Epithelial cell of prostate (primary cell): Measurements from ENCODE around the gene CTNNA1.
"Not testable (repeated sequence)": the region's sequence is repeated elsewhere in the genome, so short reads cannot be mapped to it uniquely, and the experiment has no call there.

Experiments
- DNase-seq: peaks from one replicate; pipeline ENCODE4 v3.0.0-alpha.2; 2011; ENCODE audit warnings: low read depth, low spot score
- H3K27ac ChIP-seq: fragments of 450-650 bp; 2 replicates; pipeline ENCODE4 v1.5.1; 2017; ENCODE audit warnings: mild to moderate bottlenecking

CTNNA1 gene, protein sequence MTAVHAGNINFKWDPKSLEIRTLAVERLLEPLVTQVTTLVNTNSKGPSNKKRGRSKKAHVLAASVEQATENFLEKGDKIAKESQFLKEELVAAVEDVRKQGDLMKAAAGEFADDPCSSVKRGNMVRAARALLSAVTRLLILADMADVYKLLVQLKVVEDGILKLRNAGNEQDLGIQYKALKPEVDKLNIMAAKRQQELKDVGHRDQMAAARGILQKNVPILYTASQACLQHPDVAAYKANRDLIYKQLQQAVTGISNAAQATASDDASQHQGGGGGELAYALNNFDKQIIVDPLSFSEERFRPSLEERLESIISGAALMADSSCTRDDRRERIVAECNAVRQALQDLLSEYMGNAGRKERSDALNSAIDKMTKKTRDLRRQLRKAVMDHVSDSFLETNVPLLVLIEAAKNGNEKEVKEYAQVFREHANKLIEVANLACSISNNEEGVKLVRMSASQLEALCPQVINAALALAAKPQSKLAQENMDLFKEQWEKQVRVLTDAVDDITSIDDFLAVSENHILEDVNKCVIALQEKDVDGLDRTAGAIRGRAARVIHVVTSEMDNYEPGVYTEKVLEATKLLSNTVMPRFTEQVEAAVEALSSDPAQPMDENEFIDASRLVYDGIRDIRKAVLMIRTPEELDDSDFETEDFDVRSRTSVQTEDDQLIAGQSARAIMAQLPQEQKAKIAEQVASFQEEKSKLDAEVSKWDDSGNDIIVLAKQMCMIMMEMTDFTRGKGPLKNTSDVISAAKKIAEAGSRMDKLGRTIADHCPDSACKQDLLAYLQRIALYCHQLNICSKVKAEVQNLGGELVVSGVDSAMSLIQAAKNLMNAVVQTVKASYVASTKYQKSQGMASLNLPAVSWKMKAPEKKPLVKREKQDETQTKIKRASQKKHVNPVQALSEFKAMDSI

DNA sequence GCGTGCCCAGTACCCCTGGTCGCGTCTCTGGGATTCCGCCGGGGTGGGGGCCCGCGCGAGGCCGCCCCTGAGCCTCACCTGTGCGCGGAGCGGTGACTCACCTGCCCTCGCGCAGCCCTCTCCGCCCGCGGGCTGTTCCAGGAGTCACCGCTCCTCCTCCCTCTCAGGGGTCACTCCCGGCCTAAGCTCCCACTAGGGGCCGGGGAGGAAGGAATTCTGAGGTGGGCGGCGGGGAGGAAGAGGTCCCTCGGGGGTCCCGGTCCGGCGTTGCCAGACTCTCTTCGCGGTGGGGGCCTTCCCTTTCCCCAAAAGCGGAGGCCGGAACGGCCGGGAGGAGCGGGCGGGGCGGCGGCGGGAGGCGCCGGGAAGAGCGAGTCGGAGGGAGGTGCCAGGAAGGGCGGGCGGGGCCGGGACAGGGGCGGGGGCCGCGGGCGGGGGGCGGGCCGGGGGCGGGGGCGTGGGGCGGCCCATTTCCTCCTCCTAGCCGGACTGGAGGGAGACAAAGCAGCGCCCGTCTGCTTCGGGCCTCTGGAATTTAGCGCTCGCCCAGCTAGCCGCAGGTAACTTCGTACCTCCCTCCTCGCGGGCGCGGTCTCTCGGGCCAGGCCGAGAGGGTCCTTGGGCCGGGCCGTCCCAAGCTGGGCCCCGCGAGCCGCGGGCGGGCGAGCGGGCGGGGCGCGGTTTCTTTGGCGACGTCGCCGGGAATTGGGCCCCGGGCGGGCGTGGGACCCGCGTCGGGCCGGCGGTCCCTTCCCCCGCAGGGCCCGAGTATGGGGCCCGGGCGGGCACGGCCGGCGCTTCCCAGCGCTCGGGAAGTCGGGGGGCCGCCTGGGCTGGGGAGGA, at the start of gene CTNNA1:
CTNNA1 (plus strand) TSS at position 475 of the 843 bp plus-strand sequence. CDS start 28,500 bp downstream, outside the sequence.
- H3K27ac ChIP-seq = peak within 1 kb of the TSS; percentile 98
- peak; percentile 40 for DNase-seq

DNA sequence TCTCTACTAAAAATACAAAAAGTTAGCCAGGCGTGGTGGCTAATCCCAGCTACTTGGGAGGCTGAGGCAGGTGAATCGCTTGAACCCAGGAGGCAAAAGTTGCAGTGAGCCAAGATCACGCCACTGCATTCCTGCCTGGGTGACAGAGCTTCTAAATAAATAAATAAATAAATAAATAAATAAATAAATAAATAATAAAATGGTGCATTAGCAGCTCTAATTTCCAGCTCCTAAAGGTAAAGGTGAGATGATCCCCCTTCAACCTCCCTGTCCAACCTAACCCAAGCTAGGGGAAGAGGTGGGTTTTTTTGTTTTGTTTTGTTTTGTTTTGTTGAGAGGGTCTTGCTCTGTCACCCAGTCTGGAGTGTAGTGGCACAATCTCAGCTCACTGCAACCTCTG, 49.4 kb upstream of the CTNNA1 start:
- H3K27ac ChIP-seq, DNase-seq: not testable (repeated sequence)

DNA sequence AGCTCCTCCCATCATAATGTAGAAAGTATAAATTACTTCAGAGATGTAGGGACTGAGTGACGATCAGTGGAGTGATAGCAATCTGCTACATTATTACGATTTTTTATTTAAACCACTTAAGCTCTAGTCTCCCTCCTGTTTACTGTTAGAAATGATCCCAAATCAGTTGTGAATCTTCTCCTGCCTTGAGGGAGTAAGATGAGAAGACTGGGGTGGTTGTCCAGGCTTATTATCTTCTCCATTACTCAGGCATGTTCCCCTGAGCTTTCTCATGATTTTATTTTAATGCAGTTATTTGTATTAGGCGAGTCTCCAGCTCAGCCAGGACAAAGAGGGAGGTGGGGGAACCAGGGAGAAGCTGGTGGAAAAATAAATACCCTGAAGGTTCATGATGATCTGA, 48.2 kb upstream of the CTNNA1 start:
- no peak for DNase-seq
- no peak overlapping the region for H3K27ac ChIP-seq

DNA sequence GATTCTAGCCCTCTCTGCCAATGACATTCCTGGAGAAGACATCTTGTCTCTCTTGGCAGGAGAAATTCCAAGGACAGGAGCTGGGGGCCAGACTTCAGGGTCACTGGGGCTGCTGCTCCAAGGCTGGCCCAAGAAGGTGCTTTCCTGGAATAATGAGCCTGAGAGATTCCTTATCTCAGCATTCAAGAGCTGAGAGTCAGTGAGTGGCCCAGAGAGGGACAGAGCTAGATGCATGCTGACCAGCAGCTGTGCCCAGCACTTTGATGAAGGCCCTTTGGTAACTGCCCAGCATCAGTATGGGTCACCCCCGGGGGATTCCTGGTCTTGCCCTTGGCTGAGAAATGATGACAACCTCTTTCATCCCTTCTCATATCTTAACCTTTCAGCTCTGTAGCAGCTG, 47.7 kb upstream of the CTNNA1 start:
- no peak overlapping the region for H3K27ac ChIP-seq
- no peak for DNase-seq

DNA sequence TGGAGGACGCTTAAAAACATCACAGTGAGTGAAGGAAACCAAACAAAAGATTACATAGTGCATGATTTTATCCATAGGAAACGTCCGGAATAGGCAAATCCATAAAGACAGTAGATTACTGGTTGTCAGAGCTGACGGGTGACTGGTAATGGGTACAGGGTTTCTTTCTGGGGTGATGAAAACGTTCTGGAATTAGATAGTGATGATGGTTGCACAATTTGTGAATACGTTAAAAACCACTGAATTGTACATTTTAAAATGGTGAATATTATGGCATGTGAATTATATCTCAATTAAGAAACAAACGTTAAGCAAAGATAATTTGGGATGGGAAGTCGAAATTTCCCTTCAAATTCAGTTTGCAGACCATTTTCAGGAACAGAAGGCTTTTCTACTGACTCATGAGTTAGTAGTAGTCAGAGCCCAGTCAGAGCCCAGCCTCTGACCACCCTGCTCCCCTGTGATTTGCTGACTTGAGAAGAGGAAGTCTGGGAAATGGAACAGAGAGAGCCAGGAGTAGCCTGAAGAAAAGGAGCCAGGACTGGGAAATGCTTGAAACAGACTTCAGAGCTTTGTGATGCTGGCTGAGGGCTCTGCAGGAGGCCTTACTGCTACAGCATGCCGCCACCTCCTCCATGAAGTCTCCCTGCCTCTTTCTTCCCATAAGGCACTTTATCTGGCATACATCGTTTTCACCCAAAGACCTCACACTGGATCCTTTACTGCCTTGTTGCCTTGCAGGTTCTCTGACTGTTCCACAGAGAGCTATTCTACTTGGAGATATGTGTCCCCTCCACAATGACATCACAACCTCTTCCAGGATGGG, 46.4 kb upstream of the CTNNA1 start:
- DNase-seq = no peak
- H3K27ac ChIP-seq = no peak overlapping the region

DNA sequence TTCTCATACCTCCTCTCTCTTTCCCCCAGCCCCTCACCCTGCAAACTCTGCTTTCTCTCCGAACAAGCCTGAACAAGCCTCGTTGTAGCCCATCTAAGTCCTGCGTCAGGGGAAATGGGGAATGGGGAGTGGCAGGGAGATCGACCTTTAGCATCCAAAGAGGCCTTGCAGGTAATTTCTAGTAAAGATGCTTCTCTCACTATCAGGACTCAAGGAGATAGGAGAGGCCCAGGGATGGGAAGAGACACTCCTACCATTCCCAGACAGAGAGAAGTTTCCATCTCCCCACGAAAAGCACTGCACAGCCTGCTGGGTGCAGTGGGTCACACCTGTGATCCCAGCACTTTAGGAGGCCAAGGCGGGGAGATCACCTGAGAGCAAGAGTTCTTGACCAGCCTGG, 44.4 kb upstream of the CTNNA1 start:
- no peak overlapping the region for H3K27ac ChIP-seq
- no peak for DNase-seq

DNA sequence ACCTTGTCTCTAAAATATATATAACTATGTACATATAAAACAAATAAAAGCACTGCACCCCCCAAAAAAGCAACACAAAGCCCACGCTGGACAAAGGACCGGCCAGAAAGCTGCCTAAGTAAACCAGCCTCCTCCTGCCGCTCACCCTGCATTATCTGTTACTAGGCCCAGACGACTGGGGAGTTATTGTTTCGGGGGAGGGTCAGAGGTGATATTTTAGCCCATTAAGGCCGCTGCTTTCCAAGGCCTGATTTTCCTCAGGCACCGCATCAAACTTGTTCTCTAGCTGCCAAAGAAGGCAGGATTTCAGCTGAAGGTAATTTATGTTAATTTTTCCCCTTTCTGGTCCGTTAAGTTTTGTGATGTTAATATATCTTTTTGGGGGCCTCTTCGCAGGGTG, 44.0 kb upstream of the CTNNA1 start:
- no peak for DNase-seq
- H3K27ac ChIP-seq = no peak overlapping the region

DNA sequence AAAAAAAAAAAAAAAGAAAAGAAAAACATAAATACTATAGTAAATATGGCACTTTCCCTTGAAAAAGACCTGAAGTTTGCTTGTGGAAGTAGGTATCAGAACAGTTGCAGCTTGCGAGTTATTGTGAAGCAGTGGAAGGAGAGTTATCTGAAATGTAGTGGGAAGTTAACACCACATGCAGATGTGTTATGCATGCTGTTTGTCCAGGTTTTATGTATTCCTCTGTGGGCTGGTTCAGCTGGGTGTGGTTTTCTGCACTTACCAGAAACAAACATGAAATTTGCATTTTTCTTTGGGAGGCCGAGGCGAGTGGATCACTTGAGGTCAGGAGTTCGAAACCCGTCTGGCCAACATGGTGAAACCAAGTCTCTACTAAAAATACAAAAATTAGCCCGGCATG, 42.1 kb upstream of the CTNNA1 start:
- no peak for DNase-seq
- H3K27ac ChIP-seq = no peak overlapping the region

DNA sequence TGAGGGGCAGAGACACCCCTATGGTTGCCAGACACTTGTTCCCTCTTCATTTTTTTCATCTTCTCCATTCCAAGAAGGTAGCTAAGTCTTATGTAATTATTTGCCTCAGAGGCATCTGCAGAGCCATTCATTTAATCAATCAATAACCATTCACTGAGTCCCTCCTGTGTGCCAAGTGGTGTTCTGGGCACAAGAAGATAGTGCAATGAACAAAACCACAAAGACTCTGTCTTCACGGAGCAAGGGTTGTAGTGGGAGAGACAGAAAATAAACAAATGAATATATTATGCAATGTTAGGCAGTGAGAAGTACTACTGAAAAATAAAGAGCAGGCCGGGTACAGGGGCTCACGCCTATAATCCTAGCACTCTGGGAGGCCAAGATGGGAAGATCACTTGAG, 41.4 kb upstream of the CTNNA1 start:
- no peak for DNase-seq
- H3K27ac ChIP-seq = no peak overlapping the region

DNA sequence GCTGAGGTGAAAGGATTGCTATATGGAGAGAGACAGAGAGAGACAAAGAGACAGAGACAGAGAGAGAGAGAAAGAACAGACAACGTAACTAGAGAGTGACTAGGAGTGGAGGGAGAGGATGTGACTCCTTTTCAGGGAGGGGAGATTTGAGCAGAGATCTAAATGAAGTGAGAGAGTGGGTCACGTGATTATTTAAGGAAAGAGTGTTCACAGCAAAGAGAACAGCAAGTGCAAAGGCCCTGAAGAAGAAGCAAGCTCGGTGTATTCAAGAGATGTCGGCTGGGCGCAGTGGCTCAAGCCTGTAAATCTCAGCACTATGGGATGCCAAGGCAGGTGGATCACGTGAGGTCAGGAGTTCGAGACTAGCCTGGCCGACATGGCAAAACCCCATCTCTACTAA, 40.9 kb upstream of the CTNNA1 start:
- no peak overlapping the region for H3K27ac ChIP-seq
- DNase-seq = no peak

DNA sequence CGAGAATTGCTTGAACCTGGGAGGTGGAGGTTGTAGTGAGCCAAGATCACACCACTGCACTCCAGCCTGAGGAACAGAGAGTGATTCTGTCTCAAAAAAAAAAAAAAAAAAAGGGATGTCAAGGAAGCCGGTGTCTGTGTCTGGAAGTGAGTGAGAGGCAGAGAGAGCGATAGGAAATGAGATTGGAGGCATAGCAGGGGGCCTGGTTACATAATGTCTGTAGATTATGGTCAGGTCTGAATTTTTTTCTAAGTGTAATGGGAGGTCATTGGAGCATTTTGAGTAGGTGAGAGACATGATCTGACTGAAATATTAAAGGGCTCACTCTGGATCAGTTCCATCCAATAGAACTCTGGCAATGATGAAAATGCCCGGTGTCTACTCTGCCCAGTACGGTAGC, 40.4 kb upstream of the CTNNA1 start:
- H3K27ac ChIP-seq = no peak overlapping the region
- DNase-seq = no peak

DNA sequence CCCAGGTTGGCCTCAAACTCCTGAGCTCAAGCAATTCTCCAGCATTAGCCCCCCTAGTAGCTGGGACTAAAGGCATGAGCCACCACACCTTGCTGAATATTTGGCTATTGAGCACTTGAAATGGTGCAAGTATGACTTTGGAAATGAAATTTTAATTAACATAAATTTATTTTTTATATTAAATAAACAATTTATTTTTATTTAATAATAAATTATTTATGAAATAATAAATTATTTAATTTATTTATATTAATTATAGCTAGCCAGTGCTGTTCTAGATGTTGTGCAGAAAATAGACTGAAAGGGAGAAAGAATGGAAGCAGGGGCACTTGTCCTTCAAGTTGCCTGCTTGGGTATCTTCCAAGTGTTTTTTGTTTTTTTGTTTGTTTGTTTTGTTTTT, 40.0 kb upstream of the CTNNA1 start:
- no peak overlapping the region for H3K27ac ChIP-seq
- no peak for DNase-seq

DNA sequence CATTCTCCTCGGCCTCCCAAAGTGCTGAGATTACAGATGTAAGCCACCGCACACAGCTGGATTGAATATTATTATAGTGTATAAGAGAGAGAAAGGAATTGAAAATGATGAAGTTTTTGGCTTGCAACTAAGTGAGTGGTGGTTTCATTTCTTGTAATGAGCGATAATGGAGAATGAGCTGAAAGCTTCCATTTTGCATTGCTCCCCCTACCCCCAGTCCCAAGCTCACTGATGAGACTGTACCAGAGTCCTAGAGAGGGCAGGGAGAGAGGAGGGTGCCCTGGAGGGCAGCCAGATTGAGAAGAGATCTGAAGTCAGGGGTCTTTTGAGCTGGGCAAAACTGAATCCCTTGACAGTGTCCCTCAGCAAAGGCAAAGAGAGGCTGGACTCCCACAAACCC, 38.5 kb upstream of the CTNNA1 start:
- no peak overlapping the region for H3K27ac ChIP-seq
- DNase-seq = no peak

DNA sequence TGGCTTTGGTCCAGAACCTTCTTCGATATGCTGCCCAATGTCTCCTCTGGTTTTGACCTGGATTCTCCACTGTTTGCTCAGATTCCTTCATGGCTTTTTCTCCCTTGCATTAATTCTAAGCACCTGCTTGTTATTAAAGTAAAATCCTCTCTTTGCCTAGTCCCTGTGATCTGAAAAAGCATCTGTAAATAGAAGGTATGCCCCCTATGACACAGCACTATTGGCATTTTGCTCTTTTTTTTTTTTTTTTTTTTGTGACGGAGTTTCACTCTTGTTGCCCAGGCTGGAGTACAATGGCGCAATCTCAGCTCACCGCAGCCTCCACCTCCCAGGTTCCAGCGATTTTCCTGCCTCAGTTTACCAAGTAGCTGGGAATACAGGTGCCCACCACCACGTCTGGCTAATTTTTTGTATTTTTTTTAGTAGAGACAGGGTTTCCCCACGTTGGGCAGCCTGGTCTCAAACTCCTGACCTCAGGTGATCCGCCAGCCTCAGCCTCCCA, 37.2 kb upstream of the CTNNA1 start:
- H3K27ac ChIP-seq = not testable (repeated sequence)

DNA sequence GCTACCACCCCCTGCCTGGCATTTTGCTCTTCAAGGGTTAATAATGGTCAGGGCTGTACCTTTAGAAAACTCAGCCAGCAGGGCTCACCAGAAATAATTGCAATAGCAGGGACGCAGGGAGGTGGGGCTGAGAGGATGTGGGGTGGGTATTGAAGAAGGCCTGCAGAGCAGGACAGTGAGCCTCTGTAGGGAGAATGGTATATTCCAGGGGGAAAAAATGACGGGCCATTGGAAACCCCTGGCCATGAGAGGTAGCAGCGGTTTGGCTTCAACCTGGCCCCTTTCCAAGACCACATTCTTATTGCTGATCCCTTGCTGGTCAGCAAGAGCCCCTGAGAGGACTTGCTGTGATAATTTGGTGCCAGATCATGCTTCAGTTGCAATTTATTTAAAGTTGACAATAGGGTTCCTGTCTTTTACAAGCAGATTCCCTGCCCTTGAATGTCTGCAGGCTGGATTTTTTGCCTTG, 36.7 kb upstream of the CTNNA1 start:
- no peak overlapping the region for H3K27ac ChIP-seq
- DNase-seq = no peak

More for the DNA sequence above, 37.2 kb upstream of the CTNNA1 start:
- DNase-seq = not testable (repeated sequence)

DNA sequence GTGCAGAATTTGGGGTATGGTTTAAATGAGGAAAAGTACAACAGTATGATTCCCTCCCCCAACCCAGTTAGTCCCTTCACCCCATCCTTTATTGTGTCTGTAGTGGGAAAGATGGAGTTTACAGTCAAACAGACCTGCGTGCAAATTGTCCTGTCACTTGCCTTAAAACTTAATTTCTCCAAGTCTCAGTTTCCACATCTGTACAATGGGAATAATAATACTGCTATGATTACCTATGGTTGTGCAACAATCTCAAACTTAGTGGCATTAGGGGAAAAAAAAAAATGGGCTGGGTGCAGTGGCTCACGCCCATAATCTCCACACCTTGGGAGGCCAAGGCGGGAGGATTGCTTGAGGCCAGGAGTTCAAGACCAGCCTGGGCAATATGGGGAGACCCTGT, 35.8 kb upstream of the CTNNA1 start:
- H3K27ac ChIP-seq = no peak overlapping the region

DNA sequence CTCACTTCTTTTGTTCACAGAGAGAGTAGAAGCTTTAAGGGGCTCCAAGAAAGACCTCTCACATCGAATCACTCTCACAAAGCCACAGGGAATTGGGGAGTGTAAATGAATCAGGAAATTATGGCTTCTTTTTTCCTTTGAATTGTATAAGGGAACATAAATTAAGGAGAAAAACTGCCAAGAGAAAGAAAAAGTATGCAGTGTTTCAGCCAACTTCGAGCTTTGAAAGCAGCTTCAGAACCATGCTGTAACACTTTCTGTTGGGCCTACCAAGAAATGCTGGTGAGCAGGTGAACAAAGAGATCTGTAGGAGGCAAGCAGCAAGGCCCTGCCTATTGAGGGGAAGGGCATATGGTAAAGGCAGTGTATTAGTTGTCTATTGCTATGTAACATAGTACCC, 33.4 kb upstream of the CTNNA1 start:
- H3K27ac ChIP-seq = no peak overlapping the region
- DNase-seq = no peak

More for the DNA sequence above, 35.8 kb upstream of the CTNNA1 start:
- DNase-seq = no peak

DNA sequence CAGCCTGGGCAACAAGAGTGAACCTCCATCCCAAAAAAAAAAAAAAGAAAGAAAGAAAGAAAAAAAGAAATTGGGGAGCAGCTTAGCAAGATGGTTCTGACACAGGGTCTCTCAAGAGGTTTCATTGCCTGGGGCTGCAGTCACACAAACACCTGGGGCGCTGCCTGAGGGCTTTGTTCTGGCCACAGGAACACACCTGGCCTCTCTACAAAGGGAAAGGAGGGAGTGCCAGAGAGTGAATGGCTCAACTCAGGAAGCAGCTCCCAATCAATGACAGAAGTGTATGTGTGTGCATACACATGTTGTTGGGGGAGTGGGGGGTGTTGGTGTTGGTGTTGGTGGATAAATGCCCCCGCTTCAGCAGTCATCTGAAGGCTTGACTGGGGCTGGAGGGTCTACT, 32.4 kb upstream of the CTNNA1 start:
- H3K27ac ChIP-seq = no peak overlapping the region
- no peak for DNase-seq

DNA sequence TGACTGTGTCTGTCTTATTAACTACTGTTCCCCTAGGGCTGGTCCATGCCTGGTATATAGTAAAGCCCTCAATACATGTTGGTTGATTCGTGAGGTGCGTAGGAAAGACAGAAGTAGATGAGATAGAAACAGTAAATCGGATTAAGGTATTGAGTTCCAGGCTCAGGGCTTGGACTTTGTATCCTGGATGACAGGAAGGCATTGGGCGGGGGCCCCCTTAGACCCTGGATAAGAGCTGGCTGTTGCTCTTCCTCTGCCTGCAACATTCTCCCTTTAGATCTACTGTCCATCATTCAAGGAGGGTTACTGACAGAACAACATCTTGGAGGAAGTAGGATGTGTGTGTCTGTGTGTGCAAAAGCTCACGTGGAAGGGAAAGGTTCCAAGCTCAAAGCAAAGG, 31.2 kb upstream of the CTNNA1 start:
- no peak overlapping the region for H3K27ac ChIP-seq
- DNase-seq = no peak
